Body of pancreas (tissue), 4 donors: Measurements from ENCODE around the gene USPL1. TPM values are rescaled to one million over a fixed set of nuclear protein-coding genes. Genes with fewer than 3 reads are reported as not detected.

Experiments
- ATAC-seq: fragments of 150-250 bp; one replicate; pipeline ENCODE4 v1.9.1; 2016
- DNase-seq, 4 donors: peaks; one replicate each; pipeline ENCODE4 v3.0.0-alpha.2; 2019
- H3K27ac ChIP-seq, 4 donors: fragments of 200-600 bp; sonication (generic); 1 replicate in 3 of 4; 2 replicates in 1 of 4; pipeline versions ENCODE4 v1.5.1 to v1.6.1; 2016 to 2019; ENCODE audit warnings: mild to moderate bottlenecking in 1 of 4, mixed read lengths in 1 of 4, moderate library complexity in 1 of 4
- H3K27me3 ChIP-seq, 2 donors: fragments of 200-600 bp; sonication (generic); one replicate each; pipeline ENCODE4 v1.6.0; 2016; ENCODE audit warnings: mild to moderate bottlenecking in 1 of 2
- H3K36me3 ChIP-seq, 2 donors: fragments of 200-600 bp; sonication (generic); replicated peaks in 1 of 2; 2 replicates each; pipeline ENCODE4 v1.5.1; 2016; ENCODE audit warnings: low read depth in 2 of 2; ENCODE audit not compliant: insufficient read depth in 1 of 2
- H3K4me1 ChIP-seq: fragments of 200-600 bp; sonication (generic); one replicate; pipeline ENCODE4 v1.6.0; 2016
- H3K4me3 ChIP-seq, 2 donors: fragments of 200-600 bp; sonication (generic); 1 replicate in 1 of 2; 2 replicates in 1 of 2; pipeline ENCODE4 v1.5.1; 2016 to 2019
- H3K9me3 ChIP-seq, 3 donors: fragments of 200-600 bp; sonication (generic); 1 replicate in 2 of 3; 2 replicates in 1 of 3; pipeline ENCODE4 v1.5.1; 2016
- POLR2A ChIP-seq, 3 donors: fragments of 450-650 bp; IDR thresholded peaks; one replicate each; pipeline ENCODE4 v1.6.1; 2016; ENCODE audit warnings: antibody characterized with exemption in 3 of 3, mild to moderate bottlenecking in 2 of 3
- WGBS, 2 donors: methylation state at CpG; one replicate each; pipeline ENCODE4 v1.1.5; 2017; 5-methylcytosine and 5-hydroxymethylcytosine counted together
- intact Hi-C: fragments of 100-400 bp; cut with DNase I; formaldehyde crosslinking; loops from one replicate; pipeline ENCODE4 v1.15.1; 2023
- total RNA-seq, 2 donors: library from RNA; depleted of rRNA; stranded (reverse); fragments of >200 nt; gene quantifications; one replicate each; pipeline ENCODE4 v1.1.0, GENCODE V29; 2016
- TF ChIP-seq, protein P1 (sequence below), 7 experiments: fragments of 450-650 bp in 4 of 7; fragments of 200-600 bp in 3 of 7; sonication (generic) in 3 of 7; IDR thresholded peaks; one replicate each; pipeline ENCODE4 v1.5.1; 2016 to 2019; ENCODE audit warnings: antibody characterized with exemption in 7 of 7

The USPL1 gene
- total RNA-seq, 2 donors from 2014 or later, result 10.9 to 14.5 TPM

GRCh38 chr13:30673669-30674521 lies 56.2 kb downstream of the USPL1 start:
- Histone ChIP-seq H3K4me3 (no peak overlapping the region), H3K36me3 (no peaks in the 10 kb centered on the region), H3K27ac (peak overlapping the region; percentile 33 to 73 (median 72)), H3K9me3 (no peaks in the 10 kb centered on the region), H3K27me3 (no peaks in the 10 kb centered on the region), H3K4me1 (peaks cover 17% of the 10 kb centered on the region)
- ATAC-seq (peak; percentile 95), DNase-seq (peak; percentile 88 to 94 (median 92))
- TF ChIP-seq, protein P1, sequence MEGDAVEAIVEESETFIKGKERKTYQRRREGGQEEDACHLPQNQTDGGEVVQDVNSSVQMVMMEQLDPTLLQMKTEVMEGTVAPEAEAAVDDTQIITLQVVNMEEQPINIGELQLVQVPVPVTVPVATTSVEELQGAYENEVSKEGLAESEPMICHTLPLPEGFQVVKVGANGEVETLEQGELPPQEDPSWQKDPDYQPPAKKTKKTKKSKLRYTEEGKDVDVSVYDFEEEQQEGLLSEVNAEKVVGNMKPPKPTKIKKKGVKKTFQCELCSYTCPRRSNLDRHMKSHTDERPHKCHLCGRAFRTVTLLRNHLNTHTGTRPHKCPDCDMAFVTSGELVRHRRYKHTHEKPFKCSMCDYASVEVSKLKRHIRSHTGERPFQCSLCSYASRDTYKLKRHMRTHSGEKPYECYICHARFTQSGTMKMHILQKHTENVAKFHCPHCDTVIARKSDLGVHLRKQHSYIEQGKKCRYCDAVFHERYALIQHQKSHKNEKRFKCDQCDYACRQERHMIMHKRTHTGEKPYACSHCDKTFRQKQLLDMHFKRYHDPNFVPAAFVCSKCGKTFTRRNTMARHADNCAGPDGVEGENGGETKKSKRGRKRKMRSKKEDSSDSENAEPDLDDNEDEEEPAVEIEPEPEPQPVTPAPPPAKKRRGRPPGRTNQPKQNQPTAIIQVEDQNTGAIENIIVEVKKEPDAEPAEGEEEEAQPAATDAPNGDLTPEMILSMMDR (IDR thresholded peaks at IDR 0.05), result peak; percentile 51 to 81 (median 68)
- peak in 2 of 3 donors; percentile 26 to 34 for TF ChIP-seq POLR2A (IDR thresholded peaks at IDR 0.05)
- intact Hi-C loops, result no loop called here
- WGBS, 2 donors, result 1% methylated on average over 7 to 63 of the region's 72 CpGs

GRCh38 chr13:30675717-30676116 lies 58.0 kb downstream of the USPL1 start:
- 73 to 78% methylated on average over 3 of the region's 3 CpGs for WGBS, 2 donors

DNA sequence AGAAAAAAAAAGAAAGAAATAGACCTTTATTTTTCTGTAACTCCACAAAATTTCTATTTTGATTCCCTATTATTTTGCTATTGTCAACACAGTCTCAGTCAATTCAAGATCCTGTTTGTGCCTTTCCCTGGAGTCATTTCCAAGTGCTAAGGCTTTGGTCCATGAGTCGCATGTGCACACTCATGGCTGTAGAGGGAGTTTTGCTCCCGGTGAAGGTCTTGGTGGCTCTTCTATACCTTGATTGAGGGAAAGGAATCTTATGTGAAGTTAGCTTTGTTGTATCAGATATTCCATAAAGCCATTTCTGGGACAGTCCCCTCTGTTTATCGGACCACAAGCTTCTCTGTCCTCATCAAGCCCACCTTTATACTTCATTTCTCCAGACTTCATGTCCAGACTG lies 59.0 kb downstream of the USPL1 start:
- Histone ChIP-seq H3K36me3 (no peaks in the 10 kb centered on the region), H3K9me3 (no peaks in the 10 kb centered on the region), H3K27ac (no peak overlapping the region), H3K27me3 (no peaks in the 10 kb centered on the region), H3K4me1 (peaks cover 17% of the 10 kb centered on the region), H3K4me3 (no peak overlapping the region)
- intact Hi-C loops, result no loop called here
- 57 to 67% methylated on average over 3 of the region's 3 CpGs for WGBS, 2 donors
- TF ChIP-seq, protein P1 (IDR thresholded peaks at IDR 0.05), result peak in 2 of 7 experiments; percentile 3 to 4
- no peak for TF ChIP-seq POLR2A (IDR thresholded peaks at IDR 0.05)
- no peak for DNase-seq
- ATAC-seq, result no peak

More at GRCh38 chr13:30675717-30676116, 58.0 kb downstream of the USPL1 start:
- DNase-seq, result no peak
- intact Hi-C loops, result no loop called here
- H3K4me1 ChIP-seq, result peaks cover 17% of the 10 kb centered on the region
- no peak overlapping the region for H3K27ac ChIP-seq
- H3K27me3 ChIP-seq, result no peaks in the 10 kb centered on the region
- H3K36me3 ChIP-seq, result no peaks in the 10 kb centered on the region
- TF ChIP-seq POLR2A (IDR thresholded peaks at IDR 0.05), result no peak
- TF ChIP-seq, protein P1 (IDR thresholded peaks at IDR 0.05), result no peak
- H3K9me3 ChIP-seq, result no peaks in the 10 kb centered on the region
- no peak overlapping the region for H3K4me3 ChIP-seq
- ATAC-seq, result no peak

DNA sequence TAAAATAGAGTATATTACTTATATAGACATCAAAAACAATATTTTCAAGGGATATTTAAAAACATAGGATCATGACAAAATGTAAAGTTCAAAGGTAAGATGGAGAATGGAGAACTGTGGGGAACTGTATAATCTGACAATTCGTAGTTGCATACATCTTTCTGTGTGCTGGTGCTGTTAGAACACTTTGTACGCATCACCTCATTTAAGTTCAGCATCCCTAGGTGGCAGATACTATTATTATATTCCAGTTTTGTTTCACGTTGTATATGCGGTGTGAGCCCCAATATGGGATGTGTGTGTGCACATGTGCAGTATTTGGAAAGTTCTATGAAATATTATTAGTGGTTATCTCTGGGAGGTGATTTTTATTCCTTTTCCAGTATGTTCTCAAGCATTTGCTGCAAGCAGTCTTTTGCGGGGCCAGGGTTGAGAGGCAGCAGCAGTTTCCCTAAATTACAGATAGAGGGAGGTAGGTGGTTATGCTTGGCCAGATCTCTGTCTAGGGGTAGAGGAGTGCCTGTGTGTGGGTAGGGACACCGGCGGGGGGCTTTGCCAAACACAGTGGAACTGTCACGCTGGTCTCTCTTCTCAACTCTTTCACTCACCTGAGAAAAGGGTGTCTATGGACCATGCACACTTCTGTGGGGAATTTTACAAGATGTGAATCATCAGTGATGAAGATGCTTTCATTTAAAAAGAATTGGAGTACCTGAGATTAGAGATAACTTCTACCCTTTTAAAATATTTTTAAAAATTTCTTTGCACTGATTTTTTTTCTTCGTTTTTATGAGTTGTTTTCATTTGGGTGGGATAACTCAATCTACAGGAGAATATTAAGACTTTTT lies 62.0 kb downstream of the USPL1 start:
- ATAC-seq (no peak), DNase-seq (no peak)
- TF ChIP-seq, protein P1 (IDR thresholded peaks at IDR 0.05), result peak in 5 of 7 experiments; percentile 19 to 42 (median 32)
- TF ChIP-seq POLR2A (IDR thresholded peaks at IDR 0.05), result no peak
- Histone ChIP-seq H3K27ac (no peak overlapping the region), H3K36me3 (no peaks in the 10 kb centered on the region), H3K4me3 (no peak overlapping the region), H3K4me1 (no peaks in the 10 kb centered on the region), H3K27me3 (no peaks in the 10 kb centered on the region), H3K9me3 (no peaks in the 10 kb centered on the region)
- 33 to 37% methylated on average over 9 of the region's 9 CpGs for WGBS, 2 donors
- intact Hi-C loops, result no loop called here
